OCI-LY7 (cell line): ENCODE data around the gene ZNF593. TPM values are rescaled to one million over a fixed set of nuclear protein-coding genes. Genes with fewer than 3 reads are reported as not detected.

Experiments used
- BruUV-seq: library from RNA; stranded (reverse); fragments of 400-500 nt; replicated peaks from 2 replicates; lab custom pipeline; 2021; lab: Mats Ljungman, UMichigan
- CTCF ChIA-PET: fragments of 300-600 bp; sonication (Branson Sonifier 250); formaldehyde crosslinking; loops from one replicate; lab custom pipeline; 2022; ENCODE audit warnings: antibody characterized with exemption; ENCODE audit not compliant: unreplicated experiment; lab: Charles Lee
- POLR2A ChIA-PET: fragments of 300-600 bp; sonication (Branson Sonifier 250); formaldehyde crosslinking; loops from one replicate; lab custom pipeline; 2022; ENCODE audit warnings: antibody characterized with exemption; lab: Charles Lee
- DNase-seq: peaks from one replicate; pipeline ENCODE4 v3.0.0-alpha.2; 2015; ENCODE audit warnings: low spot score
- H2AFZ ChIP-seq: fragments of 200-600 bp; sonication (generic), shearing (Covaris generic); 2 replicates; pipeline ENCODE4 v1.6.1; 2014; ENCODE audit warnings: mild to moderate bottlenecking, antibody characterized with exemption, low read length, moderate library complexity
- H3K27ac ChIP-seq: fragments of 200-600 bp; sonication (generic); 2 replicates; pipeline ENCODE4 v1.5.1; 2014; ENCODE audit warnings: mixed run types, low read depth, mild to moderate bottlenecking, moderate library complexity, low read length, inconsistent platforms; ENCODE audit not compliant: poor library complexity, severe bottlenecking
- H3K36me3 ChIP-seq: fragments of 200-600 bp; sonication (generic); 2 replicates; pipeline ENCODE4 v1.6.1; 2014; ENCODE audit warnings: mild to moderate bottlenecking, antibody characterized with exemption, low read length, moderate library complexity, mixed read lengths; ENCODE audit not compliant: insufficient read depth
- H3K4me1 ChIP-seq: fragments of 200-600 bp; sonication (generic); 2 replicates; pipeline ENCODE4 v1.5.1; 2014; ENCODE audit warnings: mild to moderate bottlenecking, low read length; ENCODE audit not compliant: insufficient read depth, poor library complexity, severe bottlenecking
- H3K4me2 ChIP-seq: fragments of 200-600 bp; sonication (generic); 2 replicates; pipeline ENCODE4 v1.6.1; 2014; ENCODE audit warnings: mild to moderate bottlenecking, low read length
- H3K4me3 ChIP-seq: fragments of 200-600 bp; sonication (generic); 2 replicates; pipeline ENCODE4 v1.5.1; 2014; ENCODE audit warnings: mild to moderate bottlenecking, low read depth, low read length; ENCODE audit not compliant: poor library complexity, severe bottlenecking
- H3K79me2 ChIP-seq: fragments of 200-600 bp; sonication (generic); 2 replicates; pipeline ENCODE4 v1.6.1; 2016; ENCODE audit warnings: low read depth, mild to moderate bottlenecking, low read length, moderate library complexity, mixed read lengths; ENCODE audit not compliant: insufficient read depth
- H3K9me2 ChIP-seq: fragments of 200-600 bp; sonication (generic); 2 replicates; pipeline ENCODE4 v1.6.1; 2016; ENCODE audit warnings: mild to moderate bottlenecking, low read length, mixed read lengths; ENCODE audit not compliant: insufficient read depth
- H3K9me3 ChIP-seq: fragments of 200-600 bp; sonication (generic); 2 replicates; pipeline ENCODE4 v1.6.1; 2014; ENCODE audit warnings: mild to moderate bottlenecking, mixed run types, low read length, mixed read lengths
- H4K20me1 ChIP-seq: fragments of 200-600 bp; sonication (generic); 2 replicates; pipeline ENCODE4 v1.6.1; 2014; ENCODE audit warnings: mild to moderate bottlenecking, antibody characterized with exemption, low read length, moderate library complexity, mixed read lengths; ENCODE audit not compliant: insufficient read depth
- CTCF ChIP-seq: fragments of 200-600 bp; sonication (generic); conservative IDR thresholded peaks from 2 replicates; pipeline ENCODE4 v1.5.1; 2014; ENCODE audit warnings: mild to moderate bottlenecking, antibody characterized with exemption, low read length, moderate library complexity, mixed read lengths
- EZH2phosphoT487 ChIP-seq: fragments of 200-600 bp; sonication (generic); IDR thresholded peaks from 2 replicates; pipeline ENCODE4 v1.6.1; 2018; ENCODE audit warnings: low read depth, borderline replicate concordance, mild to moderate bottlenecking, mixed run types, antibody characterized with exemption, low read length, moderate library complexity, mixed read lengths
- intact Hi-C: fragments of 100-400 bp; cut with micrococcal nuclease; formaldehyde crosslinking; loops from one replicate; pipeline ENCODE4 v1.10.0; 2022; ENCODE audit not compliant: unreplicated experiment
- total RNA-seq, 2 experiments: library from RNA; depleted of rRNA in 1 of 2; stranded (reverse); fragments of >200 nt in 1 of 2; shearing (Covaris generic) in 1 of 2; gene quantifications; 2 replicates each; pipeline ENCODE4 v1.2.3, GENCODE V29; 2014 to 2022

Gene ZNF593
- total RNA-seq, 2 experiments from 2014 or later = 42.8 to 63.6 TPM

GRCh38 chr1:26182383-26182696, 12.6 kb downstream of the ZNF593 start:
- Histone ChIP-seq H3K4me1 (peaks cover 6% of the 10 kb centered on the region), H3K9me3 (no peaks in the 10 kb centered on the region)
- intact Hi-C loops = no loop called here

GRCh38 chr1:26184086-26184485, 14.4 kb downstream of the ZNF593 start:
- TF ChIP-seq CTCF (no peak), EZH2phosphoT487 (no peak)
- CTCF ChIA-PET = no interaction called here
- POLR2A ChIA-PET = no interaction called here
- Histone ChIP-seq H3K79me2 (no peaks in the 10 kb centered on the region), H2AFZ (no peak overlapping the region), H3K9me3 (no peaks in the 10 kb centered on the region), H3K27ac (no peak overlapping the region), H3K9me2 (no peaks in the 10 kb centered on the region), H3K36me3 (no peaks in the 10 kb centered on the region), H3K4me1 (peaks cover 6% of the 10 kb centered on the region), H3K4me2 (no peak overlapping the region), H3K4me3 (no peak overlapping the region), H4K20me1 (no peaks in the 10 kb centered on the region)
- no peak for DNase-seq
- intact Hi-C loops = no loop called here
- no TSS peak for BruUV-seq

More at GRCh38 chr1:26182383-26182696, 12.6 kb downstream of the ZNF593 start:
- Histone ChIP-seq H4K20me1 (no peaks in the 10 kb centered on the region), H3K36me3 (no peaks in the 10 kb centered on the region), H3K27ac (no peak overlapping the region), H3K79me2 (no peaks in the 10 kb centered on the region), H3K4me3 (no peak overlapping the region), H3K9me2 (no peaks in the 10 kb centered on the region), H3K4me2 (no peak overlapping the region), H2AFZ (no peak overlapping the region)
- POLR2A ChIA-PET = no interaction called here
- no peak for DNase-seq
- CTCF ChIA-PET = no interaction called here
- BruUV-seq = no TSS peak
- TF ChIP-seq EZH2phosphoT487 (no peak), CTCF (no peak)

- TF ChIP-seq EZH2phosphoT487 = no peak
- no peak for TF ChIP-seq CTCF
- no peaks in the 10 kb centered on the region for H3K9me3 ChIP-seq
- no peaks in the 10 kb centered on the region for H3K36me3 ChIP-seq
- no peaks in the 10 kb centered on the region for H3K79me2 ChIP-seq
- POLR2A ChIA-PET = no interaction called here
- no peak overlapping the region for H2AFZ ChIP-seq
- no peak overlapping the region for H3K4me3 ChIP-seq
- DNase-seq = no peak
- H3K4me1 ChIP-seq = peaks cover 4% of the 10 kb centered on the region
- H3K4me2 ChIP-seq = no peak overlapping the region
- no peak overlapping the region for H3K27ac ChIP-seq
- CTCF ChIA-PET = no interaction called here
- H4K20me1 ChIP-seq = no peaks in the 10 kb centered on the region
- H3K9me2 ChIP-seq = no peaks in the 10 kb centered on the region
- no TSS peak for BruUV-seq
- intact Hi-C loops = no loop called here
Measured at GRCh38 chr1:26184883-26185282, 15.2 kb downstream of the ZNF593 start.
